ENCODE results near the gene PHACTR3. TPM values are rescaled to one million over a fixed set of nuclear protein-coding genes. Genes with fewer than 3 reads are reported as not detected.

PHACTR3 gene
- total RNA-seq, 1 donor from 2014 or later = not detected

DNA sequence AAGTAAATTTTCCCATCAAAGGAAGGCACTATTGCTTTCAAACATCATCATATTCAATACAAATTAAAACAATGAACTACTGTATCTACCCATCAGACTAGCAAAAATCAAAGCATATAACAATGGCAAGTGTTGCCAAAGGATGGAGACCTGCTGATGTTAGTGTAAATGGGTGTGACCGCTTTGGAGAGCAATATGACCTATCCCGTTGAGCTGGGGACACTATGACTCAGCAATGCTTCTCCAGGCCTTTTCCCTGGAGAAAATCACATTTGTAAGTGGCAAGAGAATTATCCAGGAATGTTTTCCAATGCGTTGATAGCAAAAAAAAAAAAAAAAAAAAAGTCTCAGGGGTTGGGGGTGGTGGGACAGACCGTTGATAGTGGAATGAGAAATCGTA is 46.1 kb downstream of the PHACTR3 start:
- Mint-ChIP-seq H3K4me3 (ENCODE audit: unreplicated experiment) (no peak overlapping the region), H3K9me3 (ENCODE audit: low read depth) (peaks cover 9% of the 10 kb centered on the region), H3K27ac (ENCODE audit: unreplicated experiment) (no peak overlapping the region), H3K27me3 (ENCODE audit: low read depth) (peaks cover 3% of the 10 kb centered on the region), H3K4me1 (ENCODE audit: low read depth) (no peaks in the 10 kb centered on the region), H3K36me3 (ENCODE audit: low read depth) (no peaks in the 10 kb centered on the region)
- DNase-seq (ENCODE audit: low spot score) = no peak
- TF ChIP-seq, protein P1, sequence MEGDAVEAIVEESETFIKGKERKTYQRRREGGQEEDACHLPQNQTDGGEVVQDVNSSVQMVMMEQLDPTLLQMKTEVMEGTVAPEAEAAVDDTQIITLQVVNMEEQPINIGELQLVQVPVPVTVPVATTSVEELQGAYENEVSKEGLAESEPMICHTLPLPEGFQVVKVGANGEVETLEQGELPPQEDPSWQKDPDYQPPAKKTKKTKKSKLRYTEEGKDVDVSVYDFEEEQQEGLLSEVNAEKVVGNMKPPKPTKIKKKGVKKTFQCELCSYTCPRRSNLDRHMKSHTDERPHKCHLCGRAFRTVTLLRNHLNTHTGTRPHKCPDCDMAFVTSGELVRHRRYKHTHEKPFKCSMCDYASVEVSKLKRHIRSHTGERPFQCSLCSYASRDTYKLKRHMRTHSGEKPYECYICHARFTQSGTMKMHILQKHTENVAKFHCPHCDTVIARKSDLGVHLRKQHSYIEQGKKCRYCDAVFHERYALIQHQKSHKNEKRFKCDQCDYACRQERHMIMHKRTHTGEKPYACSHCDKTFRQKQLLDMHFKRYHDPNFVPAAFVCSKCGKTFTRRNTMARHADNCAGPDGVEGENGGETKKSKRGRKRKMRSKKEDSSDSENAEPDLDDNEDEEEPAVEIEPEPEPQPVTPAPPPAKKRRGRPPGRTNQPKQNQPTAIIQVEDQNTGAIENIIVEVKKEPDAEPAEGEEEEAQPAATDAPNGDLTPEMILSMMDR (IDR thresholded peaks at IDR 0.05) = no peak

DNA sequence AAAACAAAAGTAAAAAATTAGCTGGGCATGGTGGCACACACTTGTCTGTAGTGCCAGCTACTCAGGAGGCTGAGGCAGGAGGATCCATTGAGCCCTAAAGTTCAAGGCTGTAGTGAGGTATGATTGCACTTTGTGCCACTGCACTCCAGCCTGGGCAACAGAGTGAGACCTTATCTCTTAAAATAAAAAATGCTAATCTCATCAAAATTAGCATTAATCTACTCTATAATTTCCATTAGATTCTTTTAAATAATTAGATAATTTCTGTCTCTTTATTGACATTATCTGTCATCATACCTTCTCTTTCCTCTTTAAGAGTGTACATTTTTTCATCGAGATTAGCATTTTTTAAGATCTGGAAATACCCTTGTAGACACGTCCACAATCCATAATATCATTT is 48.0 kb downstream of the PHACTR3 start:
- Mint-ChIP-seq H3K4me1 (ENCODE audit: low read depth) (no peaks in the 10 kb centered on the region), H3K27me3 (ENCODE audit: low read depth) (peaks cover 4% of the 10 kb centered on the region), H3K9me3 (ENCODE audit: low read depth) (peaks cover 20% of the 10 kb centered on the region), H3K36me3 (ENCODE audit: low read depth) (no peaks in the 10 kb centered on the region), H3K27ac (ENCODE audit: unreplicated experiment) (no peak overlapping the region), H3K4me3 (ENCODE audit: unreplicated experiment) (no peak overlapping the region)
- TF ChIP-seq, protein P1 (IDR thresholded peaks at IDR 0.05) = no peak
- no peak for DNase-seq (ENCODE audit: low spot score)

DNA sequence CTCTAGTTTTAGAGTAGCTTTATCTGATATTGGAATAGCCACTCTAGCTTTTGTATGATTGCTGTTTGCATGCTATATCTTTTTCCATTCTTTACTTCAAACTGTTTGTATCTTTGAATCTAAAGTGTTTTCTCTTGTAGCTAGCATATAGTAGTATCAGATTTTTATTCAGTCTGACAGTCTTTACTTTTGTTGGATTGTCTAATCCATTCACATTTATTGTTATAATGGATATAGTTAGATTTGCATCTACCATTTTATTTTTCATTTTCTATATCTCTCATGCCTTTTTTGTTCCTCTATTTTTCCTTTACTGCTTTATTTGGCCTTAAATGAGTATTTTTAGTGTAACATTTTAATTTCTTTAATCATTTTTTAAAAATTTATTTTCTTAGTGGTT is 52.1 kb downstream of the PHACTR3 start:
- no peaks in the 10 kb centered on the region for H3K4me1 Mint-ChIP-seq (ENCODE audit: low read depth)
- H3K36me3 Mint-ChIP-seq (ENCODE audit: low read depth) = peaks cover 4% of the 10 kb centered on the region
- peaks cover 33% of the 10 kb centered on the region for H3K9me3 Mint-ChIP-seq (ENCODE audit: low read depth)
- no peak overlapping the region for H3K27ac Mint-ChIP-seq (ENCODE audit: unreplicated experiment)
- DNase-seq (ENCODE audit: low spot score) = no peak
- H3K27me3 Mint-ChIP-seq (ENCODE audit: low read depth) = peaks cover 4% of the 10 kb centered on the region
- TF ChIP-seq, protein P1 (IDR thresholded peaks at IDR 0.05) = no peak
- no peak overlapping the region for H3K4me3 Mint-ChIP-seq (ENCODE audit: unreplicated experiment)

DNA sequence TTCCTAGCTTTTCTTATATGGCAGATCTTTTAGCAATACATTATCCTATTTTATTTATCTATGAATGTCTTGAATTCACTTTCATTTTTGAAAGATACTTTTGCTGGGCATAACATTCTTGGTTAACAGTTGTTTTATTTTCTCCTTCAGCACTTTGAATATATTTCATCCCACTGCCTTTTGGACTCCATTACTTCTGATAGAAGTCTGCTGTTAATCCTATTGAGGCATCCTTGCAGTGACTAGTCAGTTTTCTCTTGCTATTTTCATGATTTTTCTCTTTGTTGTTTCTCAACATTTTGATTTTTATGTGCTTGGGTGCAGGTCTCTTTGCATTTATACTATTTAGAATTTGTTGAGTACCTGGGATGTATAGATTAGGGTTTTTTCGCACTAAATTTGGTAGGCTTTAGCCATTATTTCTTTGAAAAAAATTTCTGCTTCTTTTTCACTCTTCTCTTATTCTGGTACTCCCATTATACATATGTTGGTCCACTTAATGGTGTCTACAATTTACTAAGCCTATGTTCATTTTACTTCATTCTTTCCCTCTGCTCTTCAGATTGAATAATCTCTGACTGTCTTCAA is 53.2 kb downstream of the PHACTR3 start:
- Mint-ChIP-seq H3K4me1 (ENCODE audit: low read depth) (no peaks in the 10 kb centered on the region), H3K27ac (ENCODE audit: unreplicated experiment) (no peak overlapping the region), H3K36me3 (ENCODE audit: low read depth) (peaks cover 4% of the 10 kb centered on the region), H3K4me3 (ENCODE audit: unreplicated experiment) (no peak overlapping the region), H3K9me3 (ENCODE audit: low read depth) (peaks cover 33% of the 10 kb centered on the region), H3K27me3 (ENCODE audit: low read depth) (peaks cover 8% of the 10 kb centered on the region)
- no peak for DNase-seq (ENCODE audit: low spot score)
- TF ChIP-seq, protein P1 (IDR thresholded peaks at IDR 0.05) = no peak

DNA sequence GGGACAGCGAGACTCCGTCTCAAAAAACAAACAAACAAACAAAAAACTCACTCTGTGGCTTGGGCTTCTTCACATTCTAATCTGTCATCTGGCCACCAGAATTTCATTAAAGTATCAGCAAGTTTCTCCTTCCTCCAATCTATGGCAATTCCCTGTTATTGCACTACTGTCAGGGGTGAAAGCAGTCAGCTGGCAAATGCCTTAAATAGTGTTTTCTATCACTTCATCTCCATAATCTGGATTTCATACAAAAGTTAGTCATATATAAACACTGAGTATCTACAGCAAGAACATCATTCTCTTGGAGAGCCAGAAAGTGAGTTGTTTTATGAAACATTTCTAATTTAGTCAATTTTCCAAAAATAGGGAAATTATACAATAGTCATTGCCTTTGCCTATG is 56.1 kb downstream of the PHACTR3 start:
- TF ChIP-seq, protein P1 (IDR thresholded peaks at IDR 0.05) = no peak
- Mint-ChIP-seq H3K4me3 (ENCODE audit: unreplicated experiment) (no peak overlapping the region), H3K27ac (ENCODE audit: unreplicated experiment) (no peak overlapping the region), H3K9me3 (ENCODE audit: low read depth) (peaks cover 31% of the 10 kb centered on the region), H3K36me3 (ENCODE audit: low read depth) (peaks cover 4% of the 10 kb centered on the region), H3K27me3 (ENCODE audit: low read depth) (peaks cover 10% of the 10 kb centered on the region), H3K4me1 (ENCODE audit: low read depth) (no peaks in the 10 kb centered on the region)
- no peak for DNase-seq (ENCODE audit: low spot score)
